HG03432 (cell line): Measurements from ENCODE around the gene ZNF169.
"Not testable (repeated sequence)": the region's sequence is repeated elsewhere in the genome, so short reads cannot be mapped to it uniquely, and the experiment has no call there.

Source experiments
- ATAC-seq: cut with Tn5 transposase; IDR thresholded peaks from one replicate; pipeline ENCODE4 v1.9.1; 2021; ENCODE audit warnings: mild to moderate bottlenecking, moderate library complexity; ENCODE audit not compliant: unreplicated experiment

ZNF169 gene

DNA sequence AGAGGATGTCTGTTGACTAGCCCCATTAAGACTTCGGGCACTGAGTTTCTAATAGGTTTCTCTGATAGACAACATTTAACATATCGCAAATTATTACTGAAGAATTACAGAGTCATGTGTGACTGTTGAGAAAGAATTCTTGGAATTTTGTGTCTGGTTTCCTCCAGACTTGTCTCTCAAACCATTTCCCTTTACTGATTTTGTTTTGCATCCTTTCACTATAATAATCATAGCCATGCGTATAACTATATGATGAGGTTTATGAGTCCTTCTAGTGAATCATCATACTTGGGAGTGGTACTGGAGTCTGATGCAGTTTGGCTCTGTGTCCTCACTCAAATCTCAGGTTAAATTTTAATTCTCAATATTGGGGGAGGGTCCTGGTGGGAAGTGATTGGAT is 27.0 kb downstream of the ZNF169 start:
- ATAC-seq: no peak

DNA sequence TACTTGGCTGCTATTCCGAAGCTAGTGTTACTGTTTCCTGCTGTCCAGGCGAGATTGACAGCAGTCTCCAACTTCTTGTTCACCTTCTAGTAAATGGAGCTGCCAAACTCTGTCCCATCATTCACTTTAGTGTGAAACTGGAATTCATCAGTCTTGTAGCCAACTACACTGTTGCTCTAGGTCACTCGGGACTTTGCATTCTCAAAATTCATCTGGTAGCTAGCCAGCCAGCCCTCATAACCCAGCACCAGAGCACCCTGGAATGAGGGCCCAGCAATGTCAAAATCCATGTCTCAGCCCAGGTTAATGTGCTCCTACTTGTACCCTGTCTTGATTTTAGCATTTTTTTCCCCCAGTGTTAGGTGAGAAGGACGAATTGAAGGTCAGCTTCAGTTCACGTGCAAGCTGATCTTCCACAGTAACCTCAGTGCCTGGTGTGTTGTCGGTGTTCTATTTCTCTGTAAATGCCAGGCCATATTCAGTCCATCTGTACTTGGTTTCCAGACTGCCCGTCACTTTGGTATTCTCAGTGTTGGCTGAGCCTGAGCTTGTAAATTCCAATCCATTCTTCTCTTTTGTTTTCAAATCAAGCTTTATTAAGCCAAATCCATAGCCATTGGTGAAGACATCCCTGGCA is 28.9 kb downstream of the ZNF169 start:
- no peak for ATAC-seq

- ATAC-seq: no peak
Observed at GRCh38 chr9:94289691-94290090, 30.6 kb downstream of the ZNF169 start.

DNA sequence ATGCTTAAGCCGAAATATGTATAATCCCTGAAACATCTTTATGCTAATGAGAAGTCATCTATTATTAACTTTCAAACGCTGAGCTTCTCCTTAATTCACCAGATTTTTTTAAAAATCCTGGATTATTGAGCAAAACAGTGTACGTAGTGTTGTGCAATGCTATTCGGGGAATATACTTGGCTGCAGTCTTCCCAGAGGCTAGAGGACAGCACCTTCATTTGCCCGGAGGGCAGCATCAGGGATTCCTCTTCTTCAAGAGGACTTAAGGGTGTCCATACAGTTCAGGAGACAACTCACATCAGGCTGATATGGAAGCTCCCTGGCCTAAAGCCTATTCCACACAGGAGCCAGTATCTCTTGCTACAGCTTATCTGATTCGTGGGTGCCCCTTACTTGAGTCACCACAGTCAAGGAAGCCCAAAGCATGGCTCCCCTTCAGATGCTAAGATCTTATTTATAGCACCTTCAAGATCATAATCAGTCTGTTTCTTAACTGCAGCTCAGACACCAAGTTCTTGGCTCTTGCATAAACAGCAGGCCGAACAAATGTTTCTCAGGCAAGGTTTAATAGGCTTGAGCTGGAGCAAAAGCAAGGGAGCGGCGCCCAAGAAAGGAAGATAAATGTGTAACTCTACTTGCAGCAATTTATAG is 40.0 kb downstream of the ZNF169 start:
- ATAC-seq: no peak

GRCh38 chr9:94300470-94301301 is 41.6 kb downstream of the ZNF169 start:
- no peak for ATAC-seq

- ATAC-seq: no peak
Observed at GRCh38 chr9:94301583-94301982, 42.5 kb downstream of the ZNF169 start.

DNA sequence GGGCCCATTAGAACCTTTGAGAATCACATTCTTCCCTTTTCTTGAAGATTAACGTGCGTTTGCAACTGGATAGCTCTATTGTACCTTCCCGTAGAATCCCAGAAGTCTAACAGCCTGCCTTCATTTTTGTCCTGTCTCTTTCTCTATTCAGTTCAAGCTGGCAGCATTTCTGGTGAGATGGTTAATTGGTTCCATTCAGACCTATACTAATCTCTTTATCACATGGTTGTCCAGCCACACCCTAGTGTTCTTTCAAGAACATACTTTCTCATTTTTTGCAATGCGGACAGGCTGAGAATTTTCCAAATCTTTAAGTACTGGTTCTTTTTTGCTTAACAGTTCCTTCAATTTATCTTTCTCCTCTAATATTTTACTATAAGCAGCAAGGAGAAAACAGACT is 43.3 kb downstream of the ZNF169 start:
- no peak for ATAC-seq

DNA sequence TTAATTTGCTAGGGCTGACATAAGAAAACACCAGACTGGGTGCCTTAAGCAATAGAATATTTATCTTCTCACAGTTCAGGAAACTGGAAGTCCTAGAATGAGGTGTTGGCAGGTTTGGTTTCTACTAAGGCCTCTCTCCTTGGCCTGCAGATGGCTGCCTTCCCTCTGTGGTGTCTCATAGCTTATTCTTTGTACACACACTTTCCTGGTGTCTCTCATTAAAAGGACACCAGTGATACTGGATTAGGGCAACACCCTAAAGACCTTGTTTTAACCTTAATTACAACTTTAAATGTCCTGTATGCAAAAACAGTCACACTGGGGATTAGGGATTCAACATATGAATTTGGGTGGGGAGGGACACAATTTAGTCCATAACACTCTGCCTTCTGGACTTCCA is 44.2 kb downstream of the ZNF169 start:
- ATAC-seq: no peak

DNA sequence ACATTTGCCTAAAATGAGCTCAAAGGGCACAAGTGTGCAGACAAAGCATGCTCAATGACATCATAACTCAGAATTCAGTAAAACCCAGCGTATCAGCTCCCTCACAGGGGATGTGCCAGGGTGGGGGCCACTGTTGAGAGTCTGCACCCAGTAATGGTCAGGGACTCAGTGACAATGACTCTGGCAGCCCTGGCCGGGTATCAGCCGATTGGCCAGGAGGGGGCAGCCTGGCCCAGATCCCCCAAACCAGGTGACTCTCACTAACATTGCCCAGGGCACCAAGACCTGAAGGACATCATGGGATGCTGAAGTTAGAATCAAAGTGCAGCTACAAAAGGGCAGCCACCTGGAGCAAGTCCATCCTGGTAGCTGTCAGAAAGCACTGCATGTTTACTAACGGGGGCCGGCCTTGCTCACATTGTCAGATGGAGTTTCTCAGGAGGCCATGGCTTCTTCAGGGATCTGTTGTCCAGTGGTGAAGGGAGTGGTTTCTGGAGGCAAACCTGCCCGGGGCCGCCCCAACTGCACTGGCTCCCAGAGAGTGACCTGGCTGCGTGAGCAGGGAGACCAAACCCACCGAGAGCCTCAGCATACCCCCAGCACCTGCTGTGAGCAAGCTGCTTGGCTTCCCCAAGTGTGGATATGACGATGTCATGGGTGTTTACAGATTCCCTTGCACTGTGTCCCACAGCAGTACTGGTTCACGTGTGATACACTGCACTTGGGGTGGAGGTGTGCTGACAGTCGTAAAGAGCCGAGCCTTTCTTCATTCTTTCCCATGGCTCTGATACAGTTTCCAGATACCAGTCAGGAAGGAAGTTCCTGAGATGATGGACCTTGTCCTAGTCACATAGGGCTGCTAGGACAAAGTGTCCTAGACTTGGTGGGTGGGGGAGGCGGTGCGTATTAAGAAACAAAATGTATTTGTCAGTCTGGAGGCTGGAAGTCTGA is 56.2 kb downstream of the ZNF169 start:
- not testable (repeated sequence) for ATAC-seq

GRCh38 chr9:94316236-94316635 is 57.1 kb downstream of the ZNF169 start:
- peak; percentile 77 for ATAC-seq

DNA sequence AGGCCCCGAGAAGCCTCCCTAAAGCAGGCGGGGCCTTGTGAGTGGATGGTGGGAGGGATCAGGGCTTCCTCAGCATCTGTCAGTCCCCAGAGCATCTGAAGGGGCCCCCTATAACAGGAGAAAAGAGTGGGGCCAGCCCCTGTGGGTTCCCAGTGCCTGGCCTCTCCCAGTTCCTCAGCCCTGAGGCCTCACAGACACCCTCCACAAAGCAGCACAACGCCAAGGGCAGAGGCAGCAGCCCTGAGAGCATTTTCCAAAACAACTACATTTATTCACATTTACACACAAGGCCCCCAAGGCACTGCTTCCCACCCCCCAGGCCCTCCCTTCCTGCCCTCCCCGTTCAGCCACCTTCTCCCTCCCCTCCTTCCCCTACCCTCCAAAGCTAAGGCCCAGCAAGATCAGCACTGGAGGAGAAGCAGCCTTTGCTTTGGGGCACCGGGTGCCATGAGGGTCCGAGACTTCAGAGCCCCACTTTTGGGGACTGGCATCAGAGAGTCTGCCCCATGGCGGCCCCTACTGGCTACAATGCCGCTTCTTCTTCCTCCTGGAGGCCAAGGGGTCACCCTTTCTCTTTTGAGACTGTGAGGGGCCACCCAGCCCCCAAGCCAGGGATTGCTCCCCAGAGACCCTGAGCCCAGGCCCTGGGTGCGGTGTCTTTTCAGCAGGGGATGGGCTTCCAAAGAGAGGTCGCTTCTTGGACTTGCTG is 59.0 kb downstream of the ZNF169 start:
- not testable (repeated sequence) for ATAC-seq

GRCh38 chr9:94322342-94322940 is 63.3 kb downstream of the ZNF169 start:
- not testable (repeated sequence) for ATAC-seq

GRCh38 chr9:94323153-94323798 is 64.2 kb downstream of the ZNF169 start:
- not testable (repeated sequence) for ATAC-seq

DNA sequence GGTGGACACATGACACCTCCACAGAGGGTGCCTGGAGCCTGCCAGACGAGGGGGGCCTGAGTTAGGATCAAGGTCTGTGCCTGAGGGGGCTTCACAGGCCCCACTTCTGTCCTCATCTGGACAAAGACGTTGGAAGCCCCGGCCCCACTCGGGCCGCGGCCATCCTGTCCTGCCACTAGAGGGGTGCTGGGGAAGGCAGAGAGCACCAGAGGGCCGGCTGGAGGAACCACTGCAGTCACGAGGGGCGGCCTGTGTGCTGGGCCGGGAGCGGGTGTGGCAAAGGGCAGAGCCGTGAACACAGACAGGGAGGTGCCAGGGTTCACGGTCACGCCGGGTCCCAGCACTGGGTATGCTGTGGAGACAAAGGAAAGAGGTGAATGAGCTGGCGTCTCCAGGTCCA is 66.5 kb downstream of the ZNF169 start:
- ATAC-seq: not testable (repeated sequence)

DNA sequence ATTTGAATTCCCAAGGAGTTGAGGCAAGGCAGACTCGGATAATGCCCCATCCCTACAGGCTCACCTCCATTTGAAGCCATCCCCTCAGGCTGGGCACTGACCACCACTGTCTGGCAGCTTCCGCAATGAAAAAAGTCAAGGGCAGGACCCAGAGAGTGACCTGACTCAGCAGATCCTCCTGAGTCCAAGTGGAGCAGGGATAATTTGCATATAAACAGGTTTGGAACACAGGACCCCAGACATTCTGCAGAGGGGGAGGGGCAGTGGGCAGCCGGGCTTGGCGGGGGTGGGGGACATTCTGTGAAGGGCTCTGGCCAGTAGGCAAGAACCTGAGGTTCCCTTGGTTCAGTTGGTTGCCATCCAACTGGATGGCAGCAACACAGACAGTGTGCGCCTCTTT is 69.4 kb downstream of the ZNF169 start, which contains the start of gene NUTM2F:
NUTM2F (minus strand) TSS at position 101 of the 400 bp plus-strand sequence; CDS start at position 80, 21 bp downstream.
- not testable (repeated sequence) for ATAC-seq

DNA sequence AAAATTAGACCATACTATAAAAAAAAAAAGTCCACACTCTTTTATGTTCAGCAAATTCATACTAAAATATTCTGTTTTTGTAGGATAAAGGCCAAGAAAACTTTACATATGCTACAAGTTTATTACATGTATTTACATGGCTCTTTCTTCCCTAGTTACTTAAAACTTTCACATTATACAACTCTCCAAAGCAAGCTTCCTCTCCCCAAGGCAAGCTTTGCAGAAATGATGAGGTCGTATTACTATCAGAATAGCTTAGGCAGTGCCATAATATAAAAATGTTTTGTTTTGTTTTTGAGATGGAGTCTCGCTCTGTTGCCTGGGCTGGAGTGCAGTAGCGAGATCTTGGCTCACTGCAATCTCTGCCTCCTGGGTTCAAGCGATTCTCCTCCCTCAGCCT is 77.3 kb downstream of the ZNF169 start:
- not testable (repeated sequence) for ATAC-seq

DNA sequence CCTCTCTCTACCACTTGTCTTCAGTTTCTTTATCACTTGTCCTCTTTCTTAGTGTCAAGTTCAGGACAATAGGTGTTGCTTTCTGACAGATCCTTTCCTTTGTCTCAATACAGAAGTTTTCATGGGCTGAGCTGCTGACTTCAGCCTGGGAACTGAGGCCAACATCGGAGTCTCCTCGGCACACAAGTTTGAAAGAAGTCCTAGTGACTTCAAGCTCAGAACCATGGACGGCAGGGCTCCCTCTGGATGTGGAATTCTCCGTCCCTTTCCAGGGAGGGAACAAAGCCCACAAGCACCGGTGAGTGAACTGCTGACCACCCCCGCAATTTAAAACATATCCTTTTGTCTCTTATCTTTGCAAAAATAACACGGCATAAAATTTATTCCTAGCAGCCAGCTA is 79.6 kb downstream of the ZNF169 start:
- not testable (repeated sequence) for ATAC-seq

GRCh38 chr9:94339657-94340056 is 80.6 kb downstream of the ZNF169 start:
- not testable (repeated sequence) for ATAC-seq

- ATAC-seq: not testable (repeated sequence)
Observed at GRCh38 chr9:94340750-94341149, 81.7 kb downstream of the ZNF169 start.
